ENCODE results near the gene AHCY. TPM values are rescaled to one million over a fixed set of nuclear protein-coding genes. Genes with fewer than 3 reads are reported as not detected.

Gene AHCY
- polyA plus RNA-seq, 1 experiment = 247 TPM

GRCh38 chr20:34305333-34306230 lies 2.4 kb upstream of the AHCY start:
- no peaks in the 10 kb centered on the region for H3K27me3 ChIP-seq (ENCODE audit: control insufficient read depth, insufficient read depth, low read length)
- H3K36me3 ChIP-seq (ENCODE audit: control insufficient read depth, insufficient read depth, low read length) = no peaks in the 10 kb centered on the region
- H3K4me3 ChIP-seq (ENCODE audit: low read depth, low read length) = no peak overlapping the region
- ChIA-PET CTCF (no interaction called here), POLR2A (no interaction called here)
- no peak for TF ChIP-seq CTCF (IDR thresholded peaks at IDR 0.05; ENCODE audit: insufficient read depth, low read depth, low read length)
- no peak for DNase-seq (ENCODE audit: low read depth)

GRCh38 chr20:34302312-34302722 lies 838 bp downstream of the AHCY start:
- no peak for DNase-seq (ENCODE audit: low read depth)
- H3K36me3 ChIP-seq (ENCODE audit: control insufficient read depth, insufficient read depth, low read length) = no peaks in the 10 kb centered on the region; the same call in 1 of the 2 replicates
- no peaks in the 10 kb centered on the region for H3K27me3 ChIP-seq (ENCODE audit: control insufficient read depth, insufficient read depth, low read length)
- CTCF ChIA-PET = interaction anchor here (0.6 to 4.6 kb wide), 8 partner anchors 10 to 468 kb away, joined by 3 to 23 read pairs (median 4); no protein-coding TSS in a partner anchor
- 0 out of 2 replicates have a peak, but pooled peaks have one; percentile 12 for TF ChIP-seq CTCF (IDR thresholded peaks at IDR 0.05; ENCODE audit: insufficient read depth, low read depth, low read length)
- POLR2A ChIA-PET = no interaction called here
- H3K4me3 ChIP-seq (ENCODE audit: low read depth, low read length) = peak overlapping the region; percentile 91

GRCh38 chr20:34301587-34302311 lies 1.4 kb downstream of the AHCY start:
- POLR2A ChIA-PET = no interaction called here

GRCh38 chr20:34300809-34301586 lies 2.2 kb downstream of the AHCY start:
- POLR2A ChIA-PET = no interaction called here

More at GRCh38 chr20:34301587-34302311, 1.4 kb downstream of the AHCY start:
- no peaks in the 10 kb centered on the region; the same call in 1 of the 2 replicates for H3K36me3 ChIP-seq (ENCODE audit: control insufficient read depth, insufficient read depth, low read length)
- peak overlapping the region; percentile 91 for H3K4me3 ChIP-seq (ENCODE audit: low read depth, low read length)
- TF ChIP-seq CTCF (IDR thresholded peaks at IDR 0.05; ENCODE audit: insufficient read depth, low read depth, low read length) = no peak
- no peaks in the 10 kb centered on the region for H3K27me3 ChIP-seq (ENCODE audit: control insufficient read depth, insufficient read depth, low read length)
- CTCF ChIA-PET = interaction anchor here (0.7 to 4.6 kb wide), 6 partner anchors 10 to 468 kb away, joined by 3 to 23 read pairs (median 4); no protein-coding TSS in a partner anchor
- DNase-seq (ENCODE audit: low read depth) = no peak

More at GRCh38 chr20:34300809-34301586, 2.2 kb downstream of the AHCY start:
- CTCF ChIA-PET = interaction anchor here (0.7 to 4.6 kb wide), 4 partner anchors 12 to 110 kb away, joined by 3 to 21 read pairs (median 4); no protein-coding TSS in a partner anchor
- no peak for TF ChIP-seq CTCF (IDR thresholded peaks at IDR 0.05; ENCODE audit: insufficient read depth, low read depth, low read length)
- no peaks in the 10 kb centered on the region for H3K27me3 ChIP-seq (ENCODE audit: control insufficient read depth, insufficient read depth, low read length)
- no peak overlapping the region for H3K4me3 ChIP-seq (ENCODE audit: low read depth, low read length)
- no peaks in the 10 kb centered on the region; the same call in 1 of the 2 replicates for H3K36me3 ChIP-seq (ENCODE audit: control insufficient read depth, insufficient read depth, low read length)
- no peak for DNase-seq (ENCODE audit: low read depth)
